Umbilical cord (tissue), 2 donors: Measurements from ENCODE around the gene FIBCD1. TPM values are rescaled to one million over a fixed set of nuclear protein-coding genes. Genes with fewer than 3 reads are reported as not detected.
A peak's percentile ranks its signal among the peaks of the same experiment; 100 is the strongest.

Source experiments
- DNase-seq: peaks from one replicate; pipeline ENCODE4 v3.0.0-alpha.2; 2015; ENCODE audit warnings: low spot score
- total RNA-seq: library from RNA; depleted of rRNA; stranded (reverse); fragments of >200 nt; gene quantifications from one replicate; pipeline ENCODE4 v1.2.3, GENCODE V29; 2014; ENCODE audit warnings: low replicate concordance; ENCODE audit not compliant: insufficient read depth

The FIBCD1 gene
- total RNA-seq, 1 donor from 2014 or later: 1.9 TPM

- DNase-seq: peak; percentile 80
Measured at GRCh38 chr9:130936285-130937117, 2.5 kb downstream of the FIBCD1 start.

- no peak for DNase-seq
Measured at GRCh38 chr9:130935648-130936271, 3.3 kb downstream of the FIBCD1 start.

- DNase-seq: no peak
Measured at GRCh38 chr9:130934702-130935647, 4.1 kb downstream of the FIBCD1 start.

GRCh38 chr9:130934246-130934645 lies 4.8 kb downstream of the FIBCD1 start:
- no peak for DNase-seq

GRCh38 chr9:130933114-130934046 lies 5.7 kb downstream of the FIBCD1 start:
- DNase-seq: peak; percentile 86

- DNase-seq: peak; percentile 84
Measured at GRCh38 chr9:130932255-130933079, 6.6 kb downstream of the FIBCD1 start.

- no peak for DNase-seq
Measured at GRCh38 chr9:130931508-130932254, 7.4 kb downstream of the FIBCD1 start.

- DNase-seq: no peak
Measured at GRCh38 chr9:130930804-130931349, 8.2 kb downstream of the FIBCD1 start.

GRCh38 chr9:130930132-130930803 lies 8.8 kb downstream of the FIBCD1 start:
- DNase-seq: no peak

- DNase-seq: no peak
Measured at GRCh38 chr9:130929571-130930038, 9.4 kb downstream of the FIBCD1 start.

GRCh38 chr9:130927995-130928900 lies 10.8 kb downstream of the FIBCD1 start:
- DNase-seq: no peak

GRCh38 chr9:130927338-130927737 lies 11.7 kb downstream of the FIBCD1 start:
- no peak for DNase-seq

- no peak for DNase-seq
Measured at GRCh38 chr9:130925050-130925678, 13.9 kb downstream of the FIBCD1 start.

GRCh38 chr9:130924448-130924788 lies 14.6 kb downstream of the FIBCD1 start:
- DNase-seq: no peak

- no peak for DNase-seq
Measured at GRCh38 chr9:130923611-130924447, 15.2 kb downstream of the FIBCD1 start.
